H9 (cell line): ENCODE measurements around the gene DCXR. TPM values are rescaled to one million over a fixed set of nuclear protein-coding genes. Genes with fewer than 3 reads are reported as not detected.
A peak's percentile ranks its signal among the peaks of the same experiment; 100 is the strongest.

Experiments used
- DNase-seq: peaks from one replicate; pipeline ENCODE4 v3.0.0-alpha.2; 2017
- H2AFZ ChIP-seq: one replicate; pipeline ENCODE4 v1.6.1; 2013; ENCODE audit warnings: mild to moderate bottlenecking, low read length, control low read depth, moderate library complexity
- H2AK5ac ChIP-seq: 2 replicates; pipeline ENCODE4 v1.6.1; 2013; ENCODE audit warnings: low read length, control low read depth, mixed read lengths; ENCODE audit not compliant: insufficient read length
- H2BK120ac ChIP-seq: one replicate; pipeline ENCODE4 v1.6.1; 2013; ENCODE audit warnings: low read depth, mild to moderate bottlenecking, low read length, control low read depth, inconsistent platforms; ENCODE audit not compliant: poor library complexity, severe bottlenecking
- H2BK12ac ChIP-seq: 2 replicates; pipeline ENCODE4 v1.6.1; 2013; ENCODE audit warnings: low read length, control low read depth, mixed read lengths, low read depth; ENCODE audit not compliant: insufficient read length
- H2BK15ac ChIP-seq: 2 replicates; pipeline ENCODE4 v1.6.1; 2013; ENCODE audit warnings: low read depth, low read length, control low read depth
- H2BK20ac ChIP-seq: one replicate; pipeline ENCODE4 v1.6.1; 2013; ENCODE audit warnings: low read depth, mild to moderate bottlenecking, low read length, control low read depth, inconsistent platforms; ENCODE audit not compliant: poor library complexity, severe bottlenecking
- H2BK5ac ChIP-seq: 2 replicates; pipeline ENCODE4 v1.6.1; 2013; ENCODE audit warnings: low read length, control low read depth, mixed read lengths; ENCODE audit not compliant: insufficient read length
- H3K14ac ChIP-seq: 2 replicates; pipeline ENCODE4 v1.6.1; 2013; ENCODE audit warnings: low read length, control low read depth; ENCODE audit not compliant: insufficient read depth
- H3K18ac ChIP-seq: 2 replicates; pipeline ENCODE4 v1.6.1; 2013; ENCODE audit warnings: low read depth, mild to moderate bottlenecking, mixed read lengths, low read length, control low read depth; ENCODE audit not compliant: insufficient read length
- H3K23ac ChIP-seq: 2 replicates; pipeline ENCODE4 v1.6.1; 2013; ENCODE audit warnings: low read length, control low read depth, mixed read lengths, low read depth; ENCODE audit not compliant: insufficient read length
- H3K23me2 ChIP-seq: 2 replicates; pipeline ENCODE4 v1.6.1; 2013; ENCODE audit warnings: low read depth, mild to moderate bottlenecking, mixed read lengths, low read length, control low read depth; ENCODE audit not compliant: insufficient read length, poor library complexity, severe bottlenecking
- H3K27ac ChIP-seq: 2 replicates; pipeline ENCODE4 v1.5.1; 2013; ENCODE audit warnings: low read length, control low read depth, mixed read lengths, low read depth; ENCODE audit not compliant: insufficient read length
- H3K27me3 ChIP-seq: 2 replicates; pipeline ENCODE4 v1.6.1; 2013; ENCODE audit warnings: low read length, control low read depth, inconsistent platforms; ENCODE audit not compliant: insufficient read depth
- H3K4ac ChIP-seq: 2 replicates; pipeline ENCODE4 v1.6.1; 2013; ENCODE audit warnings: low read depth, mild to moderate bottlenecking, control low read depth, inconsistent platforms, low read length, moderate library complexity
- H3K4me1 ChIP-seq: 2 replicates; pipeline ENCODE4 v1.6.1; 2013; ENCODE audit warnings: low read length, control low read depth, inconsistent platforms; ENCODE audit not compliant: insufficient read depth
- H3K4me2 ChIP-seq: 2 replicates; pipeline ENCODE4 v1.6.1; 2013; ENCODE audit warnings: low read length, control low read depth, mixed read lengths; ENCODE audit not compliant: insufficient read length, insufficient read depth
- H3K56ac ChIP-seq: 2 replicates; pipeline ENCODE4 v1.6.1; 2013; ENCODE audit warnings: low read depth, mild to moderate bottlenecking, mixed read lengths, low read length, control low read depth; ENCODE audit not compliant: insufficient read length
- H3K79me1 ChIP-seq: 2 replicates; pipeline ENCODE4 v1.6.1; 2013; ENCODE audit warnings: low read depth, mild to moderate bottlenecking, moderate library complexity, low read length, control low read depth, inconsistent platforms; ENCODE audit not compliant: insufficient read depth, poor library complexity, severe bottlenecking
- H3K79me2 ChIP-seq: 2 replicates; pipeline ENCODE4 v1.6.1; 2013; ENCODE audit warnings: low read length, control low read depth, inconsistent platforms; ENCODE audit not compliant: insufficient read depth
- H3K9ac ChIP-seq: 2 replicates; pipeline ENCODE4 v1.6.1; 2013; ENCODE audit warnings: low read length, control low read depth, mixed read lengths; ENCODE audit not compliant: insufficient read length; ENCODE audit errors: extremely low read depth
- H3K9me3 ChIP-seq: one replicate; pipeline ENCODE4 v1.6.1; 2013; ENCODE audit warnings: low read depth, low read length, inconsistent platforms; ENCODE audit not compliant: control insufficient read depth
- H3T11ph ChIP-seq: one replicate; pipeline ENCODE4 v1.6.1; 2013; ENCODE audit warnings: mild to moderate bottlenecking, low read length, control low read depth, inconsistent platforms
- H4K20me1 ChIP-seq: one replicate; pipeline ENCODE4 v1.6.1; 2013; ENCODE audit not compliant: control insufficient read depth, insufficient read length, insufficient read depth
- H4K5ac ChIP-seq: 2 replicates; pipeline ENCODE4 v1.6.1; 2013; ENCODE audit warnings: low read depth, mild to moderate bottlenecking, mixed read lengths, low read length, control low read depth; ENCODE audit not compliant: insufficient read length
- H4K8ac ChIP-seq: replicated peaks from 2 replicates; pipeline ENCODE4 v1.6.1; 2013; ENCODE audit warnings: low read length, control low read depth, mixed read lengths, low read depth; ENCODE audit not compliant: insufficient read length
- H4K91ac ChIP-seq: 2 replicates; pipeline ENCODE4 v1.6.1; 2013; ENCODE audit warnings: low read depth, mild to moderate bottlenecking, moderate library complexity, mixed read lengths, low read length, control low read depth; ENCODE audit not compliant: insufficient read length
- H3K27ac Mint-ChIP-seq, 3 experiments: 2 replicates in 2 of 3; 3 replicates in 1 of 3; pipeline ENCODE4 v1.8.0; 2020 to 2021; ENCODE audit warnings: mixed read lengths in 3 of 3, mild to moderate bottlenecking in 1 of 3, moderate library complexity in 1 of 3
- H3K27me3 Mint-ChIP-seq: 2 replicates; pipeline ENCODE4 v1.8.0; 2021; ENCODE audit warnings: low read depth, mild to moderate bottlenecking, moderate library complexity, mixed read lengths
- H3K36me3 Mint-ChIP-seq, 3 experiments: 2 replicates in 2 of 3; 3 replicates in 1 of 3; pipeline ENCODE4 v1.8.0; 2020 to 2021; ENCODE audit warnings: low read depth in 3 of 3, mixed read lengths in 3 of 3; ENCODE audit not compliant: insufficient read depth in 1 of 3
- H3K4me1 Mint-ChIP-seq, 2 experiments: 2 replicates each; pipeline ENCODE4 v1.8.0; 2020; ENCODE audit warnings: mixed read lengths in 2 of 2
- H3K4me3 Mint-ChIP-seq, 2 experiments: 2 replicates in 1 of 2; 3 replicates in 1 of 2; pipeline ENCODE4 v1.8.0; 2020 to 2021; ENCODE audit warnings: mild to moderate bottlenecking in 2 of 2, mixed read lengths in 2 of 2, moderate library complexity in 1 of 2
- H3K9me3 Mint-ChIP-seq, 2 experiments: 2 replicates in 1 of 2; 3 replicates in 1 of 2; pipeline ENCODE4 v1.8.0; 2020; ENCODE audit warnings: mild to moderate bottlenecking in 2 of 2, mixed read lengths in 2 of 2, moderate library complexity in 1 of 2
- WGBS: extraction: QIAGEN DNeasy Blood & Tissue Kit; methylation state at CpG from one replicate; pipeline ENCODE4 v1.1.7; 2013; ENCODE audit warnings: missing lambda C conversion rate, low lambda C conversion rate, mixed read lengths; ENCODE audit not compliant: insufficient read length; ENCODE audit errors: extremely low coverage; 5-methylcytosine and 5-hydroxymethylcytosine counted together
- total RNA-seq: library from RNA; stranded (reverse); gene quantifications from 2 replicates; pipeline ENCODE4 v1.2.1, GENCODE V29; 2021
- TF ChIP-seq, protein P1 (sequence below): fragments of 200-600 bp; sonication (generic); conservative IDR thresholded peaks from 3 replicates; pipeline ENCODE4 v1.8.0; 2021; ENCODE audit warnings: antibody characterized with exemption, mild to moderate bottlenecking

The DCXR gene
- total RNA-seq, 1 experiment from 2014 or later, result 93.6 TPM

- Histone ChIP-seq H3K27me3 (no peaks in the 10 kb centered on the region), H4K8ac (no peak overlapping the region), H3K27ac (no peak overlapping the region), H3K9me3 (no peaks in the 10 kb centered on the region), H2BK20ac (no peak overlapping the region), H3K23ac (no peak overlapping the region), H3K14ac (no peak overlapping the region; the same call in 1 of the 2 replicates), H3K9ac (no peak overlapping the region), H2BK120ac (no peak overlapping the region), H2BK15ac (no peak overlapping the region), H4K5ac (no peak overlapping the region), H4K20me1 (no peaks in the 10 kb centered on the region), H3K23me2 (no peaks in the 10 kb centered on the region), H3K56ac (no peak overlapping the region), H2AK5ac (no peak overlapping the region), H2AFZ (no peak overlapping the region), H3K79me1 (no peaks in the 10 kb centered on the region), H3K4me1 (no peaks in the 10 kb centered on the region), H3K4me2 (no peak overlapping the region), H3K4ac (no peak overlapping the region), H3T11ph (no peak overlapping the region), H4K91ac (no peak overlapping the region), H2BK5ac (no peak overlapping the region), H2BK12ac (no peak overlapping the region), H3K79me2 (no peaks in the 10 kb centered on the region; the same call in 1 of the 2 replicates), H3K18ac (no peak overlapping the region)
- peaks cover 6 to 58% (median 48%) of the 10 kb centered on the region in 3 experiments for H3K36me3 Mint-ChIP-seq
- H3K27me3 Mint-ChIP-seq, result no peaks in the 10 kb centered on the region
- peak overlapping the region in 1 of 3 experiments; percentile 6; a peak in 1 of 7 replicates for H3K27ac Mint-ChIP-seq
- no peak overlapping the region for H3K4me3 Mint-ChIP-seq
- TF ChIP-seq, protein P1, sequence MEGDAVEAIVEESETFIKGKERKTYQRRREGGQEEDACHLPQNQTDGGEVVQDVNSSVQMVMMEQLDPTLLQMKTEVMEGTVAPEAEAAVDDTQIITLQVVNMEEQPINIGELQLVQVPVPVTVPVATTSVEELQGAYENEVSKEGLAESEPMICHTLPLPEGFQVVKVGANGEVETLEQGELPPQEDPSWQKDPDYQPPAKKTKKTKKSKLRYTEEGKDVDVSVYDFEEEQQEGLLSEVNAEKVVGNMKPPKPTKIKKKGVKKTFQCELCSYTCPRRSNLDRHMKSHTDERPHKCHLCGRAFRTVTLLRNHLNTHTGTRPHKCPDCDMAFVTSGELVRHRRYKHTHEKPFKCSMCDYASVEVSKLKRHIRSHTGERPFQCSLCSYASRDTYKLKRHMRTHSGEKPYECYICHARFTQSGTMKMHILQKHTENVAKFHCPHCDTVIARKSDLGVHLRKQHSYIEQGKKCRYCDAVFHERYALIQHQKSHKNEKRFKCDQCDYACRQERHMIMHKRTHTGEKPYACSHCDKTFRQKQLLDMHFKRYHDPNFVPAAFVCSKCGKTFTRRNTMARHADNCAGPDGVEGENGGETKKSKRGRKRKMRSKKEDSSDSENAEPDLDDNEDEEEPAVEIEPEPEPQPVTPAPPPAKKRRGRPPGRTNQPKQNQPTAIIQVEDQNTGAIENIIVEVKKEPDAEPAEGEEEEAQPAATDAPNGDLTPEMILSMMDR, result no peak
- WGBS, result no CpG with 5 or more reads among the region's 26 CpGs
- no peaks in the 10 kb centered on the region; a peak in 1 of 5 replicates for H3K9me3 Mint-ChIP-seq
- peak; percentile 32 for DNase-seq
- peaks cover 11 to 14% of the 10 kb centered on the region in 2 experiments for H3K4me1 Mint-ChIP-seq
Observed at GRCh38 chr17:81986606-81987005, 50.9 kb downstream of the DCXR start.

Other genes with a start within 250 kb of the DCXR start
- 0.24 and 0.26 TPM in 2 replicates for gene GCGR, start 233.5 kb downstream of the DCXR start, total RNA-seq
- gene MCRIP1, start 204.4 kb downstream of the DCXR start, total RNA-seq, result 117 and 118 TPM in 2 replicates
- 0.15 and 0.22 TPM in 2 replicates for gene PPP1R27, start 202.6 kb downstream of the DCXR start, total RNA-seq
- gene P4HB, start 177.2 kb downstream of the DCXR start, total RNA-seq, result 364 and 366 TPM in 2 replicates
- 247 and 255 TPM in 2 replicates for gene ARHGDIA, start 166.4 kb downstream of the DCXR start, total RNA-seq
- gene ALYREF, start 146.1 kb downstream of the DCXR start, total RNA-seq, result 212 and 219 TPM in 2 replicates
- gene ANAPC11, start 146.0 kb downstream of the DCXR start, total RNA-seq, result 197 and 208 TPM in 2 replicates
- gene NPB, start 135.5 kb downstream of the DCXR start, total RNA-seq, result 2.1 and 2.4 TPM in 2 replicates
- gene PCYT2, start 126.3 kb downstream of the DCXR start, total RNA-seq, result 24.5 and 24.9 TPM in 2 replicates
- 28.7 and 29.7 TPM in 2 replicates for gene SIRT7, start 119.5 kb downstream of the DCXR start, total RNA-seq
- gene MAFG, start 110.0 kb downstream of the DCXR start, total RNA-seq, result 31.4 and 33.7 TPM in 2 replicates
- gene PYCR1, start 100.4 kb downstream of the DCXR start, total RNA-seq, result 111 and 116 TPM in 2 replicates
- 0.13 and 0.22 TPM in 2 replicates for gene MYADML2, start 90.5 kb downstream of the DCXR start, total RNA-seq
- 2.0 and 2.1 TPM in 2 replicates for gene NOTUM, start 76.5 kb downstream of the DCXR start, total RNA-seq
- 50.9 and 53.1 TPM in 2 replicates for gene ASPSCR1, start 60.1 kb downstream of the DCXR start, total RNA-seq
- gene CENPX, start 14.8 kb downstream of the DCXR start, total RNA-seq, result 77.9 and 82.8 TPM in 2 replicates
- gene LRRC45, start 14.4 kb downstream of the DCXR start, total RNA-seq, result 28.7 and 30.6 TPM in 2 replicates
- 84.8 and 85.8 TPM in 2 replicates for gene RAC3, start 6.0 kb downstream of the DCXR start, total RNA-seq
- gene RFNG, start 14.1 kb upstream of the DCXR start, total RNA-seq, result 34.0 and 36.5 TPM in 2 replicates
- gene GPS1, start 14.2 kb upstream of the DCXR start, total RNA-seq, result 164 TPM in 2 replicates
- gene DUS1L, start 28.1 kb upstream of the DCXR start, total RNA-seq, result 103 and 104 TPM in 2 replicates
- gene FASN, start 60.5 kb upstream of the DCXR start, total RNA-seq, result 420 and 433 TPM in 2 replicates
- 11.0 and 14.6 TPM in 2 replicates for gene CCDC57, start 175.1 kb upstream of the DCXR start, total RNA-seq
- gene SLC16A3, start 191.3 kb upstream of the DCXR start, total RNA-seq, result 26.0 and 28.4 TPM in 2 replicates
- gene CSNK1D, start 236.0 kb upstream of the DCXR start, total RNA-seq, result 137 and 144 TPM in 2 replicates